AG09309 (cell line): ENCODE data around the gene TUBA4A.

ENCODE experiments used
- DNase-seq: peaks from one replicate; pipeline ENCODE4 v3.0.0-alpha.2; 2010; ENCODE audit warnings: low read depth
- H3K4me3 ChIP-seq: 2 replicates; pipeline ENCODE4 v1.5.1; 2011; ENCODE audit warnings: mild to moderate bottlenecking, low read depth, low read length, moderate library complexity; ENCODE audit not compliant: control insufficient read depth
- TF ChIP-seq, protein P1 (sequence below): IDR thresholded peaks from 2 replicates; pipeline ENCODE4 v1.5.1; 2011; ENCODE audit warnings: mild to moderate bottlenecking, low read depth, low read length, inconsistent platforms; ENCODE audit not compliant: insufficient read depth, control insufficient read depth; ENCODE audit errors: missing control alignments

TUBA4A gene

DNA sequence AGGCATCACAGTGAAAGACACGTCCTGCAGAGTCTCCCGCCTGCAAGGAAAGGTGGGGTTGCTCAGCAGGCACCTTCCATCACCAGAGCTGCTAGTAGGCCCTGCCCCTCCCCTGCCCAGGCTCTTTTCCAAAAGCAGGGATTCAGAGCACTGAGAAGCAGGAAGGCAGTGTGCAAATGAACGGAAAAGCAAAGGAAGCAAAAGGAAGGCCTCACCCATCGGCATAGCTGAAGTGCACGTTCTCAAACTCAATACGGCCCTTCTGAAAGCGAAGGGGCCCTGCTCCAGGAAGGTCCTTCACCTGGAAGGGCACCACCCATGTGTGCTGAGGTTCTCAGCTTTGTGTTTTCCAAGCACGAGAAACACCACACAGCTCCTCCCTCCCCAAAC, 40.7 kb downstream of the TUBA4A start:
- DNase-seq, result no peak
- no peak overlapping the region for H3K4me3 ChIP-seq
- TF ChIP-seq, protein P1, sequence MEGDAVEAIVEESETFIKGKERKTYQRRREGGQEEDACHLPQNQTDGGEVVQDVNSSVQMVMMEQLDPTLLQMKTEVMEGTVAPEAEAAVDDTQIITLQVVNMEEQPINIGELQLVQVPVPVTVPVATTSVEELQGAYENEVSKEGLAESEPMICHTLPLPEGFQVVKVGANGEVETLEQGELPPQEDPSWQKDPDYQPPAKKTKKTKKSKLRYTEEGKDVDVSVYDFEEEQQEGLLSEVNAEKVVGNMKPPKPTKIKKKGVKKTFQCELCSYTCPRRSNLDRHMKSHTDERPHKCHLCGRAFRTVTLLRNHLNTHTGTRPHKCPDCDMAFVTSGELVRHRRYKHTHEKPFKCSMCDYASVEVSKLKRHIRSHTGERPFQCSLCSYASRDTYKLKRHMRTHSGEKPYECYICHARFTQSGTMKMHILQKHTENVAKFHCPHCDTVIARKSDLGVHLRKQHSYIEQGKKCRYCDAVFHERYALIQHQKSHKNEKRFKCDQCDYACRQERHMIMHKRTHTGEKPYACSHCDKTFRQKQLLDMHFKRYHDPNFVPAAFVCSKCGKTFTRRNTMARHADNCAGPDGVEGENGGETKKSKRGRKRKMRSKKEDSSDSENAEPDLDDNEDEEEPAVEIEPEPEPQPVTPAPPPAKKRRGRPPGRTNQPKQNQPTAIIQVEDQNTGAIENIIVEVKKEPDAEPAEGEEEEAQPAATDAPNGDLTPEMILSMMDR, result no peak

- TF ChIP-seq, protein P1, result no peak
- no peak overlapping the region for H3K4me3 ChIP-seq
- DNase-seq, result no peak
Measured at GRCh38 chr2:219210886-219211362, 42.8 kb downstream of the TUBA4A start.

DNA sequence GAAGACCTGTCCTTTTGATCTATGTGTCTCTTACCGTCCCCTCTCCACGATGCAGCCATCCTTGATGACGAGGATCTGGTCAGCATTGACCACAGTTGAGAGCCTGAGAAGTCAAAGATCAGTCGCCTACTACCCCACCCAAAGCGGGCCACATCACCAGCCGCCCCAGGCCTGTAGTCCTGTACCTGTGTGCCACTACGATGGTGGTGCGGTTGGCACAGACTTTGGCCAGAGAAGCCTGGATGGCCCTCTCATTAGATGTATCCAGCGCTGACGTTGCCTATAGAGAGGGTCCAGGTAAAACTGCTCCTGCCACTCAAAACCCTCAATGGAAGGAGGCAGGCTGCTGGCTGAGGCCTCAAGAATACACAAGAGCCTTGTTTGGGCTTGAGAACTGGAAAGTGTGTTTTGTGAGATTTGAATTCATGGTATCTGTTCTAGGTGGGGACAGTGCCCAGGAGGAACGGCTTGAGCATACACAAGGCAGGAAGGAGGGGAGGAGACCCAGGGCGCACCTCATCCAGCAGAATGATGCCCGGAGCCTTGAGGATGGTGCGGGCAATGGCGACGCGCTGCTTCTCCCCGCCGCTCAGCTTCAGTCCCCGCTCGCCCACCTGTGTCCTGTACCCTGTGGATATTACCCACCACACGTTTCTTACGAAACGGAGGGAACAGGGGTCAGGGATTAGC, 43.4 kb downstream of the TUBA4A start:
- no peak for DNase-seq
- TF ChIP-seq, protein P1, result no peak
- H3K4me3 ChIP-seq, result no peak overlapping the region

GRCh38 chr2:219209236-219210195, 44.2 kb downstream of the TUBA4A start:
- DNase-seq, result no peak
- TF ChIP-seq, protein P1, result no peak
- H3K4me3 ChIP-seq, result no peak overlapping the region

DNA sequence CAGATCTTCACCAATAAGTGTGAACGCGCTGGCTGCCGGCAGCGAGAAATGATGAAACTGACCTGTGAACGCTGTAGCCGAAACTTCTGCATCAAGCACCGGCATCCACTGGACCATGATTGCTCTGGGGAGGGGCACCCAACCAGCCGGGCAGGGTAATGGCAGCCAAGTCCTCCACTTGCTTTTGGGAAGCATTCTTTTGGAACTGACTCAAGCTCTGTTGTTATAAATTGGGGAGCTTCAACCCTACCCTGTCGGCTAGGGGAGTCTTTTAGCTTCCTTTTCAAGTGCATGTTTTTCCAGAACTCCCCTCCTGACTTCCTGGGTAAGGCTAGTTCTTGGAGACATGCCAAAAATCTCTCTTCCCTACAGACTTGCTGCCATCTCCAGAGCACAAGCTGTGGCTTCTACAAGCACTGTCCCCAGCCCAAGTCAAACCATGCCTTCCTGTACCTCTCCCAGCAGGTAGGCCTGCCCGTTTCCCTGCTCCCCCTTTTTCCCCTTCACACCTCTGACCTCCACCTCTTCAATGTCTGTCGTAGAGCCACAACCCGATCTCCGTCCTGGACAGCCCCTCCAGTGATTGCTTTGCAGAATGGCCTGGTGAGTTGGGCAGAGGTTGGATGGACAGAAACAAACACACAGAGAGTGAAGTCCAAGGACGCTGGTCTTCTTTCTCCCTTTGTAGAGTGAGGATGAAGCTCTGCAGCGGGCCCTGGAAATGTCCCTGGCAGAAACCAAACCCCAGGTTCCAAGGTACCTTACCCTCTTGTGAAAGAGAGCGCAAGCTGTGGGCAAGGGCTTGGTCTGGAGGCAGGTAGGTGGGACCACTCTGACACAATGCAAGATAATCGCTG, 45.6 kb downstream of the TUBA4A start:
- TF ChIP-seq, protein P1, result no peak
- DNase-seq, result no peak
- H3K4me3 ChIP-seq, result peak overlapping the region; percentile 82; the same call in 1 of the 2 replicates

DNA sequence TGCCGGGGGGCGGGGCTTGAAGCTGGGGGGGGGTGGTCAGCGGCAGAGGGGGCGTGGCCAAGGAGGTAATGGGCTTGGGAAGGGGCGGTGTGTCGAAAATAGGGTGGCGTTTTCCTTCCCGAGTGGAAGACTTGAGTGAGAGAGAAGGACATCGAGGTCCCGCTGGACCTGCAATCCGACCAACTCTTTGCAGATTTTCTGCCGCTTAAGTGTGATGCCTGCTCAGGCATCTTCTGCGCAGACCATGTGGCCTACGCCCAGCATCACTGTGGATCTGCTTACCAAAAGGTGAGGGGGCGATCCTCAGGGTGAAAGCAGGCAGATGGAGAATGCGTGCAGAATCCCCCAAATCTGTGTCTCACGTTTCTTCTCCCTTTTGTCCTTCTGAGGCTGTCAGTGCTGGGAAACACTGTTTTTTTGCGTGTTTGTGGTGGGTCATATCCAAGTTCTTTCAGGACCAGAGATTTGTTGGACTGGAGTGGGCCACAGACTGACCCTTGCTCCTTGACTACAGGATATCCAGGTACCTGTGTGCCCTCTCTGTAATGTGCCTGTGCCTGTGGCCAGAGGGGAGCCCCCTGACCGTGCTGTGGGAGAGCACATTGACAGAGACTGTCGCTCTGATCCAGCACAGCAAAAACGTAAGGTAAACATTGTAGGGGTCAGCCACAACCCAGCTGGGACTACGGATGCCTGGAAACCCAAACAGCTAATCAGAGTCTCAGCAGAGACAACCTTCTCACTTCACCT, 46.4 kb downstream of the TUBA4A start:
- DNase-seq, result no peak
- peak overlapping the region; percentile 82 for H3K4me3 ChIP-seq
- TF ChIP-seq, protein P1, result no peak
